H9 (cell line): Measurements from ENCODE around the gene SEMA4D. TPM values are rescaled to one million over a fixed set of nuclear protein-coding genes. Genes with fewer than 3 reads are reported as not detected.

Experiments
- DNase-seq: peaks from one replicate; pipeline ENCODE4 v3.0.0-alpha.2; 2017
- H2AFZ ChIP-seq: one replicate; pipeline ENCODE4 v1.6.1; 2013; ENCODE audit warnings: mild to moderate bottlenecking, low read length, control low read depth, moderate library complexity
- H2AK5ac ChIP-seq: 2 replicates; pipeline ENCODE4 v1.6.1; 2013; ENCODE audit warnings: low read length, control low read depth, mixed read lengths; ENCODE audit not compliant: insufficient read length
- H2BK120ac ChIP-seq: one replicate; pipeline ENCODE4 v1.6.1; 2013; ENCODE audit warnings: low read depth, mild to moderate bottlenecking, low read length, control low read depth, inconsistent platforms; ENCODE audit not compliant: poor library complexity, severe bottlenecking
- H2BK12ac ChIP-seq: 2 replicates; pipeline ENCODE4 v1.6.1; 2013; ENCODE audit warnings: low read length, control low read depth, mixed read lengths, low read depth; ENCODE audit not compliant: insufficient read length
- H2BK15ac ChIP-seq: 2 replicates; pipeline ENCODE4 v1.6.1; 2013; ENCODE audit warnings: low read depth, low read length, control low read depth
- H2BK20ac ChIP-seq: one replicate; pipeline ENCODE4 v1.6.1; 2013; ENCODE audit warnings: low read depth, mild to moderate bottlenecking, low read length, control low read depth, inconsistent platforms; ENCODE audit not compliant: poor library complexity, severe bottlenecking
- H2BK5ac ChIP-seq: 2 replicates; pipeline ENCODE4 v1.6.1; 2013; ENCODE audit warnings: low read length, control low read depth, mixed read lengths; ENCODE audit not compliant: insufficient read length
- H3K14ac ChIP-seq: 2 replicates; pipeline ENCODE4 v1.6.1; 2013; ENCODE audit warnings: low read length, control low read depth; ENCODE audit not compliant: insufficient read depth
- H3K18ac ChIP-seq: 2 replicates; pipeline ENCODE4 v1.6.1; 2013; ENCODE audit warnings: low read depth, mild to moderate bottlenecking, mixed read lengths, low read length, control low read depth; ENCODE audit not compliant: insufficient read length
- H3K23ac ChIP-seq: 2 replicates; pipeline ENCODE4 v1.6.1; 2013; ENCODE audit warnings: low read length, control low read depth, mixed read lengths, low read depth; ENCODE audit not compliant: insufficient read length
- H3K23me2 ChIP-seq: 2 replicates; pipeline ENCODE4 v1.6.1; 2013; ENCODE audit warnings: low read depth, mild to moderate bottlenecking, mixed read lengths, low read length, control low read depth; ENCODE audit not compliant: insufficient read length, poor library complexity, severe bottlenecking
- H3K27ac ChIP-seq: 2 replicates; pipeline ENCODE4 v1.5.1; 2013; ENCODE audit warnings: low read length, control low read depth, mixed read lengths, low read depth; ENCODE audit not compliant: insufficient read length
- H3K27me3 ChIP-seq: 2 replicates; pipeline ENCODE4 v1.6.1; 2013; ENCODE audit warnings: low read length, control low read depth, inconsistent platforms; ENCODE audit not compliant: insufficient read depth
- H3K4ac ChIP-seq: 2 replicates; pipeline ENCODE4 v1.6.1; 2013; ENCODE audit warnings: low read depth, mild to moderate bottlenecking, control low read depth, inconsistent platforms, low read length, moderate library complexity
- H3K4me1 ChIP-seq: 2 replicates; pipeline ENCODE4 v1.6.1; 2013; ENCODE audit warnings: low read length, control low read depth, inconsistent platforms; ENCODE audit not compliant: insufficient read depth
- H3K4me2 ChIP-seq: 2 replicates; pipeline ENCODE4 v1.6.1; 2013; ENCODE audit warnings: low read length, control low read depth, mixed read lengths; ENCODE audit not compliant: insufficient read length, insufficient read depth
- H3K56ac ChIP-seq: 2 replicates; pipeline ENCODE4 v1.6.1; 2013; ENCODE audit warnings: low read depth, mild to moderate bottlenecking, mixed read lengths, low read length, control low read depth; ENCODE audit not compliant: insufficient read length
- H3K79me1 ChIP-seq: 2 replicates; pipeline ENCODE4 v1.6.1; 2013; ENCODE audit warnings: low read depth, mild to moderate bottlenecking, moderate library complexity, low read length, control low read depth, inconsistent platforms; ENCODE audit not compliant: insufficient read depth, poor library complexity, severe bottlenecking
- H3K79me2 ChIP-seq: 2 replicates; pipeline ENCODE4 v1.6.1; 2013; ENCODE audit warnings: low read length, control low read depth, inconsistent platforms; ENCODE audit not compliant: insufficient read depth
- H3K9ac ChIP-seq: 2 replicates; pipeline ENCODE4 v1.6.1; 2013; ENCODE audit warnings: low read length, control low read depth, mixed read lengths; ENCODE audit not compliant: insufficient read length; ENCODE audit errors: extremely low read depth
- H3K9me3 ChIP-seq: one replicate; pipeline ENCODE4 v1.6.1; 2013; ENCODE audit warnings: low read depth, low read length, inconsistent platforms; ENCODE audit not compliant: control insufficient read depth
- H3T11ph ChIP-seq: one replicate; pipeline ENCODE4 v1.6.1; 2013; ENCODE audit warnings: mild to moderate bottlenecking, low read length, control low read depth, inconsistent platforms
- H4K20me1 ChIP-seq: one replicate; pipeline ENCODE4 v1.6.1; 2013; ENCODE audit not compliant: control insufficient read depth, insufficient read length, insufficient read depth
- H4K5ac ChIP-seq: 2 replicates; pipeline ENCODE4 v1.6.1; 2013; ENCODE audit warnings: low read depth, mild to moderate bottlenecking, mixed read lengths, low read length, control low read depth; ENCODE audit not compliant: insufficient read length
- H4K8ac ChIP-seq: replicated peaks from 2 replicates; pipeline ENCODE4 v1.6.1; 2013; ENCODE audit warnings: low read length, control low read depth, mixed read lengths, low read depth; ENCODE audit not compliant: insufficient read length
- H4K91ac ChIP-seq: 2 replicates; pipeline ENCODE4 v1.6.1; 2013; ENCODE audit warnings: low read depth, mild to moderate bottlenecking, moderate library complexity, mixed read lengths, low read length, control low read depth; ENCODE audit not compliant: insufficient read length
- H3K27ac Mint-ChIP-seq, 3 experiments: 2 replicates in 2 of 3; 3 replicates in 1 of 3; pipeline ENCODE4 v1.8.0; 2020 to 2021; ENCODE audit warnings: mixed read lengths in 3 of 3, mild to moderate bottlenecking in 1 of 3, moderate library complexity in 1 of 3
- H3K27me3 Mint-ChIP-seq: 2 replicates; pipeline ENCODE4 v1.8.0; 2021; ENCODE audit warnings: low read depth, mild to moderate bottlenecking, moderate library complexity, mixed read lengths
- H3K36me3 Mint-ChIP-seq, 3 experiments: 2 replicates in 2 of 3; 3 replicates in 1 of 3; pipeline ENCODE4 v1.8.0; 2020 to 2021; ENCODE audit warnings: low read depth in 3 of 3, mixed read lengths in 3 of 3; ENCODE audit not compliant: insufficient read depth in 1 of 3
- H3K4me1 Mint-ChIP-seq, 2 experiments: 2 replicates each; pipeline ENCODE4 v1.8.0; 2020; ENCODE audit warnings: mixed read lengths in 2 of 2
- H3K4me3 Mint-ChIP-seq, 2 experiments: 2 replicates in 1 of 2; 3 replicates in 1 of 2; pipeline ENCODE4 v1.8.0; 2020 to 2021; ENCODE audit warnings: mild to moderate bottlenecking in 2 of 2, mixed read lengths in 2 of 2, moderate library complexity in 1 of 2
- H3K9me3 Mint-ChIP-seq, 2 experiments: 2 replicates in 1 of 2; 3 replicates in 1 of 2; pipeline ENCODE4 v1.8.0; 2020; ENCODE audit warnings: mild to moderate bottlenecking in 2 of 2, mixed read lengths in 2 of 2, moderate library complexity in 1 of 2
- CTCF ChIP-seq: fragments of 200-600 bp; sonication (generic); conservative IDR thresholded peaks from 3 replicates; pipeline ENCODE4 v1.8.0; 2021; ENCODE audit warnings: antibody characterized with exemption, mild to moderate bottlenecking
- WGBS: extraction: QIAGEN DNeasy Blood & Tissue Kit; methylation state at CpG from one replicate; pipeline ENCODE4 v1.1.7; 2013; ENCODE audit warnings: missing lambda C conversion rate, low lambda C conversion rate, mixed read lengths; ENCODE audit not compliant: insufficient read length; ENCODE audit errors: extremely low coverage; 5-methylcytosine and 5-hydroxymethylcytosine counted together
- total RNA-seq: library from RNA; stranded (reverse); gene quantifications from 2 replicates; pipeline ENCODE4 v1.2.1, GENCODE V29; 2021

The SEMA4D gene
- total RNA-seq, 1 experiment from 2014 or later: 47.2 TPM

- H3K79me1 ChIP-seq: peaks cover 5% of the 10 kb centered on the region
- H3K23ac ChIP-seq: no peak overlapping the region
- H3K27me3 ChIP-seq: no peaks in the 10 kb centered on the region
- Mint-ChIP-seq H3K9me3 (no peaks in the 10 kb centered on the region), H3K27me3 (no peaks in the 10 kb centered on the region; the same call in none of the 2 replicates), H3K4me1 (peaks cover 40 to 42% of the 10 kb centered on the region in 2 experiments), H3K36me3 (no peaks in the 10 kb centered on the region; a peak in 1 of 7 replicates), H3K4me3 (no peak overlapping the region), H3K27ac (no peak overlapping the region; a peak in 1 of 7 replicates)
- H3K4me1 ChIP-seq: peaks cover 14% of the 10 kb centered on the region
- H2BK120ac ChIP-seq: no peak overlapping the region
- no peak for TF ChIP-seq CTCF
- no peak overlapping the region for H3K27ac ChIP-seq
- H3K9me3 ChIP-seq: no peaks in the 10 kb centered on the region
- H3K23me2 ChIP-seq: peaks cover 8% of the 10 kb centered on the region
- H3K4ac ChIP-seq: no peak overlapping the region
- H3K56ac ChIP-seq: no peak overlapping the region
- no peak overlapping the region for H2AFZ ChIP-seq
- no peaks in the 10 kb centered on the region for H4K20me1 ChIP-seq
- no peak overlapping the region for H2AK5ac ChIP-seq
- no peak overlapping the region for H2BK15ac ChIP-seq
- no peak overlapping the region for H3K14ac ChIP-seq
- no peak overlapping the region for H3T11ph ChIP-seq
- no peak overlapping the region for H4K5ac ChIP-seq
- WGBS: no CpG with 5 or more reads among the region's 12 CpGs
- H3K18ac ChIP-seq: no peak overlapping the region
- H2BK5ac ChIP-seq: no peak overlapping the region
- H3K9ac ChIP-seq: no peak overlapping the region
- no peak overlapping the region for H3K4me2 ChIP-seq
- no peak for DNase-seq
- H4K8ac ChIP-seq: no peak overlapping the region
- peaks cover 6% of the 10 kb centered on the region; the same call in 1 of the 2 replicates for H3K79me2 ChIP-seq
- peak overlapping the region; percentile 39 for H2BK12ac ChIP-seq
- H4K91ac ChIP-seq: no peak overlapping the region
- no peak overlapping the region for H2BK20ac ChIP-seq
Observed at GRCh38 chr9:89501311-89501898, 3.5 kb upstream of the SEMA4D start.
